Cardiac muscle cell (in vitro differentiated cells and primary cell): Measurements from ENCODE around the gene RGSL1. TPM values are rescaled to one million over a fixed set of nuclear protein-coding genes. Genes with fewer than 3 reads are reported as not detected.

ENCODE experiments used
- DNase-seq, 2 donors: peaks; one replicate each; pipeline versions ENCODE4 v3.0.0 to v3.0.0-alpha.2; 2010 to 2017; ENCODE audit warnings: low read depth in 1 of 2, low spot score in 1 of 2
- H3K27ac ChIP-seq: fragments of 200-600 bp; sonication (generic); 2 replicates; pipeline ENCODE4 v1.5.1; 2016
- H3K27me3 ChIP-seq: fragments of 200-600 bp; sonication (generic); 2 replicates; pipeline ENCODE4 v1.6.0; 2016; ENCODE audit warnings: control low read depth
- H3K36me3 ChIP-seq: fragments of 200-600 bp; sonication (generic); 2 replicates; pipeline ENCODE4 v1.5.1; 2016; ENCODE audit warnings: control low read depth
- H3K4me1 ChIP-seq: fragments of 200-600 bp; sonication (generic); 2 replicates; pipeline ENCODE4 v1.8.1; 2017; ENCODE audit warnings: low read depth, mild to moderate bottlenecking, mixed run types
- H3K4me3 ChIP-seq: fragments of 200-600 bp; sonication (generic); 2 replicates; pipeline ENCODE4 v1.5.1; 2016; ENCODE audit warnings: mild to moderate bottlenecking
- H3K9me3 ChIP-seq: fragments of 200-600 bp; sonication (generic); 2 replicates; pipeline ENCODE4 v1.5.1; 2017; ENCODE audit warnings: low read depth, mild to moderate bottlenecking, control low read depth
- polyA plus RNA-seq: library from polyadenylated mRNA; unstranded; fragments of >200 nt; fragmentation: Nextera tagmentation; extraction: Ambion mirVana; gene quantifications from 2 replicates; pipeline ENCODE4 v1.2.1, GENCODE V29; 2016
- total RNA-seq: library from RNA; depleted of rRNA; stranded (reverse); fragments of >200 nt; gene quantifications from 2 replicates; pipeline ENCODE4 v1.2.3, GENCODE V29; 2016
- TF ChIP-seq, protein P1 (sequence below): IDR thresholded peaks from 2 replicates; pipeline ENCODE4 v1.5.1; 2012; ENCODE audit warnings: low read depth, mild to moderate bottlenecking, low read length

RGSL1 gene
- total and polyA plus RNA-seq, 2 experiments from 2014 or later, result not detected

DNA sequence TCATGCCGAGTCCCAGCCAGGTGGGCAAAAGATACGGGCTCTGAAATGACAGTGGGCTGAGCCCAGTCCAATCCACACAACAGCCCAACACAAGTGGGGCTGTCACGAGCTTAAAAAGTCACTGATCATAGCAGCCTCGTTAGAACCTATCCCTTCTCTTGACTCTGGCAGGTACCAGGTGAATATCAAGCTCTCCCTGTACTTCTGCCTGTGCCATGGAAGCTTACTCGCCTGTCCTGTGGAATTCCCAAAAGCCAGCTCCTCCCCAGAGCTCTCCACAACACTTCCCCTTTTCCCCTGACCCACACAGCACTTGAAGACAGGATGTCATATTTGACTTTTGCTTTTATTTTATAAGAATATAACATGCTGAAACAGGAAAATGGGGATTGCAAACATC is 148.3 kb downstream of the RGSL1 start:
- TF ChIP-seq, protein P1, sequence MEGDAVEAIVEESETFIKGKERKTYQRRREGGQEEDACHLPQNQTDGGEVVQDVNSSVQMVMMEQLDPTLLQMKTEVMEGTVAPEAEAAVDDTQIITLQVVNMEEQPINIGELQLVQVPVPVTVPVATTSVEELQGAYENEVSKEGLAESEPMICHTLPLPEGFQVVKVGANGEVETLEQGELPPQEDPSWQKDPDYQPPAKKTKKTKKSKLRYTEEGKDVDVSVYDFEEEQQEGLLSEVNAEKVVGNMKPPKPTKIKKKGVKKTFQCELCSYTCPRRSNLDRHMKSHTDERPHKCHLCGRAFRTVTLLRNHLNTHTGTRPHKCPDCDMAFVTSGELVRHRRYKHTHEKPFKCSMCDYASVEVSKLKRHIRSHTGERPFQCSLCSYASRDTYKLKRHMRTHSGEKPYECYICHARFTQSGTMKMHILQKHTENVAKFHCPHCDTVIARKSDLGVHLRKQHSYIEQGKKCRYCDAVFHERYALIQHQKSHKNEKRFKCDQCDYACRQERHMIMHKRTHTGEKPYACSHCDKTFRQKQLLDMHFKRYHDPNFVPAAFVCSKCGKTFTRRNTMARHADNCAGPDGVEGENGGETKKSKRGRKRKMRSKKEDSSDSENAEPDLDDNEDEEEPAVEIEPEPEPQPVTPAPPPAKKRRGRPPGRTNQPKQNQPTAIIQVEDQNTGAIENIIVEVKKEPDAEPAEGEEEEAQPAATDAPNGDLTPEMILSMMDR, result no peak
- Histone ChIP-seq H3K9me3 (no peaks in the 10 kb centered on the region), H3K27ac (no peak overlapping the region), H3K27me3 (no peaks in the 10 kb centered on the region), H3K36me3 (no peaks in the 10 kb centered on the region), H3K4me3 (no peak overlapping the region), H3K4me1 (peaks cover 4% of the 10 kb centered on the region)
- no peak for DNase-seq

DNA sequence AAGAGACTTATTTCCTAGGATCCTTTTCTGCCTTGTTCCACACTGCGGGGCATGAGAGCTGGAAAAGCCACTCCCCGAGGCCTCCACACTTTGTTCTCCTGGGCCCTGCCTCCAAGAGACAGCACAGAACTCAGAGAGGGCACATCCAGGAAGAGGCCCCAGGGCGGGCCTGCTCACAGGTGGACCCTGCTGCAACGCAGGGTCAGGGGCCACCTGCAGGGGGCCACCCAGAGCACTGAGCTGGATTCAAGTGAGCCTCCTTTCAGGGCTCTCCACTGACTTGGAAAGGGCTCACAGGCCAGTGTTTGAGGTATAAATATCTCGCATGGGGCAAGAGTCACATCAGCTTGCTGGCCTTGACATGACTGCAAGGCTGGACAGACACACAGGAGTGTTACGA is 149.4 kb downstream of the RGSL1 start:
- Histone ChIP-seq H3K27me3 (no peaks in the 10 kb centered on the region), H3K27ac (no peak overlapping the region), H3K4me1 (peaks cover 4% of the 10 kb centered on the region), H3K36me3 (no peaks in the 10 kb centered on the region), H3K4me3 (no peak overlapping the region), H3K9me3 (no peaks in the 10 kb centered on the region)
- TF ChIP-seq, protein P1, result peak; percentile 45
- no peak for DNase-seq

DNA sequence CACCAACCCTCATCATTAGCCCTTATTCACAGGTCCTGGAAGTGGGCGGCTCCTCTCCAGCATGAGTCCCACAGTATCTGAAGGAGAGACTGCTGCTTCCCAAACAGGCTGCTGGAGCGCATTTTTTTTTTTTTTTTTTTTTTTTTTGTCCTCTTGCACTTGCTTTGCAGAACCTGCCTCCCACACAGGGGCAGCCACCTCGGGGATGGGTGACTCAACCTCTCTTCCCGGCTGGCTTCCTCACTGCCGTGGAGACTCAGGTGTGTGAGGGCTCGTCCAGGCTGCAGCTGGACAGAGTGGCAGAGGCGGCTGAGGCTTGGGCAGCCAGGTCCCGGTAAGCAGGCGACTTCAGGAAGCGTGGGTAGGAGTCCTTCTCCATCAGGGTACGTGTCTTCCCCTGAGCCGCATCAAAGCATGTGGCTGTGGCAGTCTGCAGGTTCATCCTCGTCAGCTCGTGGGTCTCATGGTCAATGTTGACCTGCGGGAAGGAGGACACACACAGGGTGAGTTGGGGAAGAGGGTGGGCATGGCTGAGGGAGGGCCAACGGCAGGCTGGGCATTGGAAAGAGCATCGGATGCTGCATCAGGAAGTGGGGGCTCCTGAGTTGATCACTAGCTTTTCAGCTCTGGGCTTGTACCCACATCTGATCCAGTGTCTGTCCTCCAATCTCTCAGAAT is 150.2 kb downstream of the RGSL1 start:
- TF ChIP-seq, protein P1, result no peak

DNA sequence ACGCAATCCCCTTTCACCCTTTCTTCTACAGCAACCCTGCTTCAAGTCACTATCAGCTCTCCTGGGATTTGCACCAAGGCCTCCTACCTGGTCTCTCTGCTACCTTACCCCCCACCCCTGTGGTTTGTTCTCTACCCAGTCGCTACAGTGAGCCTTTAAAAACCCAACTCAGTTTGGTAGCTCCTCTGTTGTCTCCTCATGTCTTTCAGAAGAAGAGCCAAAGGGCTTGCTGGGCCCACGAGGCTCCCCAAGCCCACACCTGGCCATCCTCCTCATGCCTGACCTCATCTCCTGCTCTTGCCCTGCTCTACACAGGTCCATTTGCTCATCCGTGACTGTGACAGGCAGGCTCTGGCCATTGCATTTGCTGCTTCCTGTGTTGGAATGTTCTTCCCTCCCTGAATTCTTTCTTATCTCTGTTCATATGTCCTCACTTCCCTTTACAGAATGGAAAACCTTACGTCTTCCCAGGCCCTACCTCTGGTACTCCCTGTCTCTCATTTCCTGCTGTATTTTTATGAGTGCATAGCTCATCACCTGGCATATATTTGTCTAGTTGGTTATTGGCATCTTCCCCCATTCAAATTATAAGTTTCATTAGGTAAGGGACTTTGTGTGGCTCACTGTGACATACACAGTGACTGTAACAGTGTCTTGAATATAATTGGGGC is 150.9 kb downstream of the RGSL1 start:
- TF ChIP-seq, protein P1, result no peak
- peak in 1 of 2 donors; percentile 38 for DNase-seq
- peaks cover 9% of the 10 kb centered on the region for H3K27me3 ChIP-seq

More for the DNA sequence above, 150.2 kb downstream of the RGSL1 start:
- H3K27me3 ChIP-seq, result peaks cover 2% of the 10 kb centered on the region
- no peaks in the 10 kb centered on the region for H3K9me3 ChIP-seq
- no peak overlapping the region for H3K4me3 ChIP-seq
- H3K36me3 ChIP-seq, result no peaks in the 10 kb centered on the region
- H3K4me1 ChIP-seq, result peaks cover 4% of the 10 kb centered on the region
- H3K27ac ChIP-seq, result no peak overlapping the region
- DNase-seq, result no peak

DNA sequence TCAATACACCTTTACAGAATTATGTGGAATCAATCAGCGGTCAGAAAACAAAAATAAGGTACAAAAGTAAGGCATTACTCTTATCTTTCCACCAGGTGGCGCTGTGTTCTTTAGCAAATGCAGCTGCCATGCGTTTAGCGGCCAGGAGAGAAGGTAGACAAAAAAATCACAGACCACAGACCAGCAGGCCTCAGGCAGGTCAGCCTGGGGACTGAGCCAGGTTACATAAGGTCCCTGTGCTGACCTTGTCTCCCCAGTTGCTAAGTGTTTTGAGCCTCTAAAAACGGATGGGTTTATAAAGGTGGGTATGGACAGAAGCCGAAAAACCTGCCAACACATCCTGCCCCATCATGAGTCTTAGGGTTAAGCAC is 151.5 kb downstream of the RGSL1 start:
- Histone ChIP-seq H3K27me3 (peaks cover 11% of the 10 kb centered on the region), H3K4me1 (peaks cover 4% of the 10 kb centered on the region), H3K36me3 (no peaks in the 10 kb centered on the region), H3K27ac (no peak overlapping the region), H3K4me3 (no peak overlapping the region), H3K9me3 (no peaks in the 10 kb centered on the region)
- TF ChIP-seq, protein P1, result peak; percentile 69
- DNase-seq, result peak; percentile 89 to 93

More for the DNA sequence above, 150.9 kb downstream of the RGSL1 start:
- Histone ChIP-seq H3K9me3 (no peaks in the 10 kb centered on the region), H3K4me3 (no peak overlapping the region), H3K36me3 (no peaks in the 10 kb centered on the region), H3K27ac (no peak overlapping the region), H3K4me1 (peaks cover 4% of the 10 kb centered on the region)
